Left cardiac atrium (tissue), 4 donors: Measurements from ENCODE around the gene PRUNE2. TPM values are rescaled to one million over a fixed set of nuclear protein-coding genes. Genes with fewer than 3 reads are reported as not detected.
A peak's percentile ranks its signal among the peaks of the same experiment; 100 is the strongest.
"Not testable (repeated sequence)": the region's sequence is repeated elsewhere in the genome, so short reads cannot be mapped to it uniquely, and the experiment has no call there.

ENCODE experiments used
- ATAC-seq, 2 donors: fragments of 200-7000 bp; cut with Tn5 transposase; one replicate each; pipeline ENCODE4 v1.9.1; 2020; ENCODE audit warnings: mild to moderate bottlenecking in 2 of 2, moderate library complexity in 2 of 2
- DNase-seq: peaks from one replicate; pipeline ENCODE4 v3.0.0-alpha.2; 2020
- intact Hi-C, 2 donors: fragments of 100-400 bp; cut with DNase I; formaldehyde crosslinking; loops; one replicate each; pipeline versions ENCODE4 v1.14.1 to v1.15.1; 2022 to 2023
- total RNA-seq, 2 donors: library from RNA; stranded (reverse); fragmentation: NEBNext Ultra II Directional; extraction: Animal tissue kit (Norgen Biotek cat#: 25700); gene quantifications; one replicate each; pipeline ENCODE4 v1.2.1, GENCODE V29; 2021
- donor health status: DM: no; HTN: yes; CAD: no.
- donor health status: DM: no; HTN: yes; CAD: no; lungs with severe emphysema.
- donor health status: DM: yes; HTN: yes; CAD: no.
- donor health status: Dilated cardiomyopathy.

The PRUNE2 gene
- total RNA-seq, 2 donors from 2014 or later, result 33.1 to 37.5 TPM

GRCh38 chr9:76876098-76876497 lies 29.8 kb downstream of the PRUNE2 start:
- intact Hi-C loops, result no loop called here
- ATAC-seq (no peak), DNase-seq (no peak)

GRCh38 chr9:76873821-76874220 lies 32.1 kb downstream of the PRUNE2 start:
- DNase-seq (no peak), ATAC-seq (no peak)
- intact Hi-C loops, result no loop called here

- peak in 1 of 2 donors; percentile 50 for ATAC-seq
- intact Hi-C loops, result no loop called here
- DNase-seq, result no peak
Observed at GRCh38 chr9:76873056-76873792, 32.7 kb downstream of the PRUNE2 start.

- DNase-seq (no peak), ATAC-seq (no peak)
- intact Hi-C loops, result no loop called here
Observed at GRCh38 chr9:76868897-76869296, 37.0 kb downstream of the PRUNE2 start.

- intact Hi-C loops, result no loop called here
- DNase-seq, result no peak
- peak; percentile 30 to 78 for ATAC-seq
Observed at GRCh38 chr9:76866689-76867088, 39.2 kb downstream of the PRUNE2 start.

GRCh38 chr9:76863832-76864231 lies 42.1 kb downstream of the PRUNE2 start:
- intact Hi-C loops, result no loop called here
- no peak for ATAC-seq
- DNase-seq, result no peak

- intact Hi-C loops, result no loop called here
- DNase-seq (no peak), ATAC-seq (no peak)
Observed at GRCh38 chr9:76859860-76860259, 46.1 kb downstream of the PRUNE2 start.

GRCh38 chr9:76858248-76858647 lies 47.7 kb downstream of the PRUNE2 start:
- intact Hi-C loops, DNase-seq: not testable (repeated sequence)

GRCh38 chr9:76856016-76856415 lies 49.9 kb downstream of the PRUNE2 start:
- intact Hi-C loops, result no loop called here
- no peak for ATAC-seq

More at GRCh38 chr9:76858248-76858647, 47.7 kb downstream of the PRUNE2 start:
- not testable (repeated sequence) for ATAC-seq

GRCh38 chr9:76855015-76855414 lies 50.9 kb downstream of the PRUNE2 start:
- DNase-seq (no peak), ATAC-seq (no peak)
- intact Hi-C loops, result no loop called here

More at GRCh38 chr9:76856016-76856415, 49.9 kb downstream of the PRUNE2 start:
- DNase-seq, result no peak

- DNase-seq (no peak), ATAC-seq (no peak)
- intact Hi-C loops, result no loop called here
Observed at GRCh38 chr9:76852026-76852425, 53.9 kb downstream of the PRUNE2 start.

GRCh38 chr9:76846297-76846696 lies 59.6 kb downstream of the PRUNE2 start:
- intact Hi-C loops, result no loop called here
- ATAC-seq (no peak), DNase-seq (no peak)

- DNase-seq (no peak), ATAC-seq (no peak)
- intact Hi-C loops, result no loop called here
Observed at GRCh38 chr9:76845254-76845653, 60.7 kb downstream of the PRUNE2 start.

GRCh38 chr9:76835571-76836283 lies 70.2 kb downstream of the PRUNE2 start:
- ATAC-seq (peak; percentile 83 to 97), DNase-seq (no peak)
- intact Hi-C loops, result no loop called here

- intact Hi-C loops, result no loop called here
Observed at GRCh38 chr9:76828447-76828846, 77.5 kb downstream of the PRUNE2 start.

GRCh38 chr9:76827296-76828080 lies 78.4 kb downstream of the PRUNE2 start:
- intact Hi-C loops, result no loop called here
- ATAC-seq (no peak), DNase-seq (no peak)

More at GRCh38 chr9:76828447-76828846, 77.5 kb downstream of the PRUNE2 start:
- ATAC-seq, result no peak
- DNase-seq, result no peak

- no peak for ATAC-seq
- DNase-seq, result no peak
- intact Hi-C loops, result no loop called here
Observed at GRCh38 chr9:76820431-76820830, 85.5 kb downstream of the PRUNE2 start.

GRCh38 chr9:76818271-76818670 lies 87.6 kb downstream of the PRUNE2 start:
- ATAC-seq (peak; percentile 89 to 100), DNase-seq (peak; percentile 88)
- intact Hi-C loops, result no loop called here

- ATAC-seq, result peak in 1 of 2 donors; percentile 26
- intact Hi-C loops, result no loop called here
Observed at GRCh38 chr9:76817489-76817888, 88.4 kb downstream of the PRUNE2 start.

GRCh38 chr9:76812591-76812990 lies 93.3 kb downstream of the PRUNE2 start:
- ATAC-seq (no peak), DNase-seq (no peak)
- intact Hi-C loops, result loop anchor here in 1 of 2 donors (2.0 to 5.0 kb wide), 2 partner anchors 184 to 340 kb away; no protein-coding TSS in a partner anchor

More at GRCh38 chr9:76817489-76817888, 88.4 kb downstream of the PRUNE2 start:
- DNase-seq, result no peak
